ENCODE measurements around the gene SORBS2.
"Not testable (repeated sequence)": the region's sequence is repeated elsewhere in the genome, so short reads cannot be mapped to it uniquely, and the experiment has no call there.

Gene SORBS2

GRCh38 chr4:185710487-185710995 is 101.5 kb downstream of the SORBS2 start:
- no peak for DNase-seq

DNA sequence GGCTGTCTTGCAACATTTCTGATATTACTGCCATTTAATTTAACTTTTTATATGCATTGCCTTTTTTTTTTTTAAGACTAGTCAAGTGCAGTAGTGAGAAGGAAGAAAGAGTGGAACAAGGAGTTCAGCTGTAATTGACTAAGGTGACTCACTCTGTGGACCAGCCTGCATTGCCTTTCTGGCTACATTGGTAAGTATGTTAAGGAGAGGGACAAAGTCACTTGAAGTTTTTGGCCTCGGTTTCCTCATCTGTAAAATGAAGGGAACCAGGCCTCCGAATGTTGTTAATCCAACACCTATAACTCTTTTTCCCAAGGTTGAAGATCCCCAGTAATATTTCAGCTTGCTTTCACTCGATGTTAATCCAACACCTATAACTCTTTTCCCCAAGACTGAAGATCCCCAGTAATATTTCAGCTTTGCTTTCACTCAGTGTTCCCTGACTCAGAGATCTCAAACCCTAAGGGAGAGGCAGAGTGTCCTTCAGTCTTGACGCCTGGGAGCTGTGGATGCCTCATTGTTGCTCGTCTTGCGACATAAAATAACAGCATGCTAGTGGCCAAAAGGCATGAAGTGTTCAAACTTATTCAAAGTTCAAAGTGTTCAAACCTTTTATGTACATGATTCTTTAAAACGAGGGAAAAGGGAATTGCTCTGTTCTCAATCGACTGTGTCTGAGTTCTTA is 102.0 kb downstream of the SORBS2 start:
- no peak for DNase-seq

DNA sequence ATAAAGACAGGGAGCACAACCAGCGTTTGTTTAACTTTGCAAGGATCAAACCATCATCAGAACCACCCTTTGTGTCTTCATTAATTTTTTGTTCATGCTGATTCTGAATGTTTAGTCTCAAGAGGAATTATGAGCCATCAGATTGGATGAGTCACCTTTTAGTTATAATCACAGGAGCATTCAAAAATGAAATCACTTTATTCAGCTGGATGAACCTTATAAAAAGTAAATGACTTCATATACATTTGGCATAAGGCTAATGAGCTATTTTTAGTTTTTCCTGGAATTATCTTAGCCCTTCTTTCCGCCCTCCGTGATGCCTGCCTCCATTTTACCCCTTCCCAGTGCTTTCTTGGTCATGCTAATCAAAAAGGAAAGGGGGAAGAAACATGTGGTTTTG is 103.6 kb downstream of the SORBS2 start:
- no peak for DNase-seq

DNA sequence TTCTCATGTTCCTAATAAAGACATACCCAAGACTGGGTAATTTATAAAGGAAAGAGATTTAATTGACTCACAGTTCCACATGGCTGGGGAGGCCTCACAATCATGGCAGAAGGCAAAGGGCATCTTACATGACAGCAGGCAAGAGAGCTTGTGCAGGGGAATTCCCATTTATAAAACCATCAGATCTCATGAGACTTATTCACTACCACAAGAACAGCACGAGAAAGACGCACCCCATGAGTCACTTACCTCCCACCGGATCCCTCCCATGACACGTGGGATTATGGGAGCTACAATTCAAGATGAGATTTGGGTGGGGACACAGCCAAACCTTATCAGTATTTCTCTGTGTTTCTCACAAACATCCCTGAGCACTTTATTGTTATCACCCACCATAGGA is 104.4 kb downstream of the SORBS2 start:
- DNase-seq: not testable (repeated sequence)

DNA sequence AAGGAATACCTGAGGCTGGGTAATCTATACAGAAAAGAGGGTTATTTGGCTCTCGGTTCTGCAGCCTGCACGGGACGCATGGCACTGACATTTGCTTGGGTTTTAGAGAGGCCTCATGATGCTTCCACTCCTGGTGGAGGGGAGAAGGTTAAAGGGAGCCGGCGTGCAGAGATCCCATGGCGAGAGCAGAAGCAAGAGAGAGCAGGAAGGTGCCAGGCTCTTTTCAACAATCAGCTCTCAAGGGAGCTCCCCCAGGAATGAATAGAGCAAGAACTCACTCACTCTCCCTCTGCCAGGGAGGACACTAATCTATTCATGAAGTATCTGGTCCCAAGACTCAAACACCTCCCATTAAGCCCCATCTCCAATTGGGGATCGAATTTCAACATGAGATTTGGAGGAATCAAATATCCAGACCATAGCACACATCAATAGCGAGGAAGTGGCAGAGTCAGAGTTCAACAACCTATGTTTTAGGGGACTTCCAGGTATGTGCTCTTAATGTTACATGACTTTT is 109.8 kb downstream of the SORBS2 start:
- DNase-seq: no peak

DNA sequence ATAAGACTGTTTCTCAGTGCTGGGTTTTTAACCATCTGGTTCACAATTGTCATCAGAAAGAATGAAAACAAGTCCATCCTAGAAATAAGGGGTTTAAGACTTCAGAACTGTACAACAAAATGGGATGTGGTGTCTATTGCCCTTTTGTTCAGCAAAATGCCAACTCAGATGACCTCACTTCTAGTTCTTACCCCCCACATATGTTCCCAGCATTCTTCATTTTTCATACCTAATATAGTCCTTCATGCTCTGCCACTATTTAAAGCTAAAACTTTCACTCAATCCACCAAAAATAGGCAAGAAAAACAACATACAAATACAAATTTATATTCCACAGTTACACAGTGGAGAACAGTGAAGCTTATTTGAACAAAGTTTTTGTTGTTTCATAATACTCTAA is 111.4 kb downstream of the SORBS2 start:
- no peak for DNase-seq

DNA sequence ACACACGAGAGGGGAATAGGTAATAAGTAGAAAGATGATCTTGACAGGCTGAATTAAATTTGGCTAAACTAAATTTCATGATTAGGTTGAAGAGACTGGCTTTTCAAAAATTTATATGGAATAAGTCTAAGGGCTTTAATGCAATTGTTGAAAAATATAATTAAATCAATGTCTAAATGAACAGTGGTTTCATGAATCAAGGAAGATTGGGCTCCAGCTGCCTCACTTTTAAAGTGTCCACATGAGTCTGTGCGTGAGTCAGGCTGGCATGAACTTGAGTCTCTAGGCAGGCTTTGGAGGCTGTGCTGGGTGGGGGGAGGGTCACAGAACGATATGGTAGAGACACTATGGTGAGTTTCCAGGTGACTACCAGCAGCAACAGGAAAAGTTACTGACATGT is 111.9 kb downstream of the SORBS2 start:
- no peak for DNase-seq

GRCh38 chr4:185697488-185697887 is 114.5 kb downstream of the SORBS2 start:
- DNase-seq: no peak

- no peak for DNase-seq
These were observed 116.3 kb downstream of the SORBS2 start for GRCh38 chr4:185695743-185696142.

- no peak for DNase-seq
These were observed 118.3 kb downstream of the SORBS2 start for GRCh38 chr4:185693548-185694215.

GRCh38 chr4:185689407-185689806 is 122.6 kb downstream of the SORBS2 start:
- DNase-seq: no peak

- DNase-seq: no peak
These were observed 126.2 kb downstream of the SORBS2 start for GRCh38 chr4:185685804-185686203.

DNA sequence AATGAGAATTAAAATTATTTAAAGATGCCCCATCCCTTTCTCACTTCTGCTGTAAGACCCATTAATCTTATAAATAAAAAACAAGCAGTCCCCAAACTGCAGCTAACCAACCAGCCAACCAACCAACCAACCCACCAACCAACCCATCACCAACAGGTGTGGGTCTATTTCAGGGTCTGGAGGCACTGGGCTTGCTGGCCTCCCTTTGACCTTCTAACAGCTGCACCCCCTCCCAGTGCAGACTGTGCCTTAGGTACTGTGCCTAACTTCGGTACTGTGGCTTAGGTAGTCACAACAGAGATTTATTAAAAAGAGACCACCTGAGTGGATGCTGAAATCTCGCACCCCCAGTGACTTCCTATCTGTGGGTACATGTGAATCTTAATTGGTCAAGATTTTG is 128.1 kb downstream of the SORBS2 start:
- no peak for DNase-seq

- no peak for DNase-seq
These were observed 128.8 kb downstream of the SORBS2 start for GRCh38 chr4:185683222-185683621.

- DNase-seq: peak; percentile 32
These were observed 129.8 kb downstream of the SORBS2 start for GRCh38 chr4:185682236-185682635.

DNA sequence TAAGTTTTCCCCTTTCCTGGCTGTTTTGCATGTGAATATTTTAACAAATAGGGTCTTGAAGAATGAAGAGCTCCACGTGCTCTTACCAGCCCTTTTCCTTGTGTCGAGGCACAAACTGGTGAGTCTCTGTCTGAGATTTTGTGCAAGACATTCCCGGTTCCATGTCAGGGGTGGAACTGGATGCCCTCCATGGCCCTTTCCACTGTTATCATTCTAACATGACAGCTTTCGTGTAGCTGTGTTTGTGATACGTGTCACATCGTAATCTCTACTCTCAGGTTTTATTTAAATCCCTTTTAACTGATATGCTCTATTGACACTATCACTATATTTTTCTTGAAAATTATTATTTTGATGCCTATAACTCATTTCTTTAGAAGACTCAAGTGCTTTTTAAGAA is 130.4 kb downstream of the SORBS2 start:
- no peak for DNase-seq

- no peak for DNase-seq
These were observed 131.4 kb downstream of the SORBS2 start for GRCh38 chr4:185680617-185681016.

DNA sequence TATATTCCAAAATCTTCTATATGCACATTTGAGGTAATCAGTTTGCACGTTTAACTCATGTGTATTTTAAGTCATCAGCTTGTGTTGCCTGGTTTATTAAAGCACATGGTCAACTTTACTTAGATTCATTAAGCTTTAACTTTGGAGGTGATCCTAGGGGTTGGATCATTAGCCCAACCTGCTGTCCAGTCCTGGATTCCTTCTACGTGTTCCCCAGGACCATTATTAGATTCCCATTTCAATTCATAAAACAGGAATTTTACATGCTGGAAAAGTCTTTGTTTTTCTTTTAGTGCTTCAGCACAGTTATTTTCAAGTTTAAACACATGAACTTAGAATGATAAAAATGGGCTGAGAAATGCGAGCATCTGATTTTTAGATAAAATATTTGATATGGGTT is 132.5 kb downstream of the SORBS2 start:
- DNase-seq: no peak

GRCh38 chr4:185677637-185678314 is 134.2 kb downstream of the SORBS2 start:
- DNase-seq: no peak

GRCh38 chr4:185672618-185673017 is 139.4 kb downstream of the SORBS2 start:
- no peak for DNase-seq

DNA sequence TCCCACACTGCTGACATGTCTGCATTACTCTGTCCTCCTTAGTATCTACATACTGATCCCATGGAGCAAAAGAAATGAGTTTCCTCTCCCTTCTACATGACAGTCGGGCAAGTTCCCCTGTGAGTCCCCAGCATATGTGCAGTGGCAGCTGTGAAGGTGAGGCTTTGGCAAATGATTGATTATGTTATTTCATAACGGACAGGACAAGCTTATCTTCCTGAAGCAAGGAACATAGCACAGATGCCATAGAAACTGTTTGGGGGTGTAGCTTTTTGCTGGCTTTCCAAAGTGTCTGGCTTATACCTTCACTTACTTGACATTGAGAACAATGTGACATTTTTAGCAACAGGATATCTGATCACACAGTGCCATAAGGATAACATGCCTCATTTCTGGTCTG is 139.8 kb downstream of the SORBS2 start:
- DNase-seq: no peak

- no peak for DNase-seq
These were observed 140.5 kb downstream of the SORBS2 start for GRCh38 chr4:185671496-185671895.

DNA sequence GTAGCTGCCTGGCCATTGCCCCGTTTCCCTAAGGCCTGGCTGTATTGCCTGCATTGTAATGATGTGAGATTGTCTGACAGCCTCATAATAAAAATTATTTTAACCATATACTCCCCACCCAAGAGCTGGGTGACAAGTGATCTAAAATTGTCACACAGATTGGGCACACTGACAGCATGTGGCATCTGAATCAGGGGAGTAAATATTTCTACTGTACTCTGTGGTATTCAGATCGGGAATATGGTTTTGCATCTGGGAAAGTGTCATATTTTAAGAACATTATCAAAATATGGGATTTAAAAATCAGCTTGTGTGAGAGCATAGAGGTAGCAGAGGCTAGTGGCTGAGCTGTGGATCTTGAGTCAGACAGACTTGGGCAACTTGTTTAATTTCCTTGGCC is 140.9 kb downstream of the SORBS2 start:
- DNase-seq: no peak

DNA sequence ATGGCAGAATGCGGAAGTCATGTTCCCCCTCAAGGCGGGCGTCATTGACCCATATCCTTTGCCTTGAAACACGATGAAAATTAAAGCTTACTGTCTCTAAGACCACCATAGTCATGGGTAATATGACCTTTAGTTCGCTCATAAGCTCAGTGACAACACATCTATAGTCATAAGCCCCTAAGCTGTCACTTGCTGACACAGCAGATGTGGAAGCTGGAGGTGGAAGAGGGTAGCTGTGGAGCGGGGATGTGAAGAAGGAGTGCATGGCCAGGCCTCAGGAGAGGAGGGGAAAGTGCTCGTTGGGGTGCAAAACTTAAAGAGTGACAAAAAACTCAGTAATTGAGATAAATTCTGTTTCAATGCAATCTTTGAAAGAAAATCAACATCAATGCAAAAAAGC is 142.7 kb downstream of the SORBS2 start:
- DNase-seq: no peak
